Measurements from ENCODE around the gene ACSF2.
A peak's percentile ranks its signal among the peaks of the same experiment; 100 is the strongest.

ACSF2 gene

GRCh38 chr17:50495918-50496317 lies 69.9 kb downstream of the ACSF2 start:
- H3K27me3 ChIP-seq (ENCODE audit: control insufficient read depth, insufficient read depth, low read length) = no peaks in the 10 kb centered on the region
- H3K9ac ChIP-seq (ENCODE audit: low read length) = no peak overlapping the region
- H3K4me1 ChIP-seq (ENCODE audit: control insufficient read depth, insufficient read depth, low read length) = no peaks in the 10 kb centered on the region
- H3K4me3 ChIP-seq (ENCODE audit: low read length) = no peak overlapping the region
- H3K36me3 ChIP-seq (ENCODE audit: control insufficient read depth, insufficient read depth, low read length) = no peaks in the 10 kb centered on the region
- no peak overlapping the region for H3K27ac ChIP-seq (ENCODE audit: low read depth, low read length)

DNA sequence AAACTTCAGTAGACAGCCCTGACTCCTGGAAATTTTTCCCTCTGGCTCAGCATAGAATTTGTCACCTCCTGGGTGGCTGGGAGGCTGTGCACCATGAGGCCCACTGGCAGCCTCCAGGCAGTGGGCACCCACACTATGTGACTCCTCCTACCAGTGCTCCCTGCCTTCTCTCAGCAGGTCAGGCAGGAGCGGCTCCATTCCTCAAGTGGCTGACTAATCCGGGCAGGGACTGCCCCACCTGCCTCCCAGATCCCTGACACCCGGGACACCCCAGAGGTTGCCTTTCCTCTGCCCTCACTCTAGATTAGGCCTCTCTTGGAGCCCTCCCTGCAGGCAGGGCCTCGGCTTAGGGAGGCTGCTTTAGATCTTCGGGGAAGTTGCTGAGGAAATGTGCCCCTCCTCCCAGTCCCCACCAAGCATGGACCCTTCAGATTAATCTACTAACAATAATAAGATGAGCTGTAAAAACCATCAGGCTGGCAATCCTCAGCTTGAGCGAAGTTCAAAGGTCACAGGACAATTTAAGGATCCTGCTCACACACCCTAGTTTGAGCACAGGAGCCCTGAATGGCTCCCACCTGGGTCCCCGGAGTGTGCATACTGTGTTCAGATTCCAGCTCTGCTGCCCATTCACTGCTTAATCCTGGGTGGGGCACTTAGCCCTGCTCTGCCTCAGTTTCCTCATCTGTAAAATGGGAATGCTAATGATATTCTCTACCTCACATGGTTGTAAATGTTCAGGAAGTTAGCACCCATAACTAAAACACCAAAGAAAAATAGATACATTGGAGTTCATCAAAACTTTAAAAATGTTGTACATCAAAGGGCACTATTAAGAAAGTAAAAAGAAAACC lies 72.2 kb downstream of the ACSF2 start:
- H3K27ac ChIP-seq (ENCODE audit: low read depth, low read length) = no peak overlapping the region
- H3K4me1 ChIP-seq (ENCODE audit: control insufficient read depth, insufficient read depth, low read length) = no peaks in the 10 kb centered on the region
- no peak overlapping the region for H3K4me3 ChIP-seq (ENCODE audit: low read length)
- no peaks in the 10 kb centered on the region for H3K36me3 ChIP-seq (ENCODE audit: control insufficient read depth, insufficient read depth, low read length)
- no peak overlapping the region for H3K9ac ChIP-seq (ENCODE audit: low read length)
- H3K27me3 ChIP-seq (ENCODE audit: control insufficient read depth, insufficient read depth, low read length) = no peaks in the 10 kb centered on the region

DNA sequence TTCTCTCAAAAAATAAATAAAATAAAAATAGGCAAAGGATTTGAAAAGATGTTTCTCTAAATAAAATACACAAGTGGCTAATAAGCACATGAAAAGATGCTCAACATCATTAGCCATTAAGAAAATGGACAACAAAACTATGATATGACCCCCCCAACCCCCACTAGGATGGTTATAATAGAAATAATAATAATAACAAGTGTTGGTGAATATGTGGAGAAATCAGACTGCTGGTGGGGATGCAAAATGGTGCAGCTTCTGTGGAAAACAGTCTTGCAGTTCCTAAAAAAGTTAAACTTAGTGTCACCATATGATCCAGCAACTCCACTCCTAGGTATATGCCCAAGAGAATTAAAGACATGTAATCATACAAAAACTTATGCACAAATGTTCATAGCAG lies 73.3 kb downstream of the ACSF2 start:
- no peaks in the 10 kb centered on the region for H3K4me1 ChIP-seq (ENCODE audit: control insufficient read depth, insufficient read depth, low read length)
- no peak overlapping the region for H3K27ac ChIP-seq (ENCODE audit: low read depth, low read length)
- no peak overlapping the region for H3K4me3 ChIP-seq (ENCODE audit: low read length)
- H3K36me3 ChIP-seq (ENCODE audit: control insufficient read depth, insufficient read depth, low read length) = no peaks in the 10 kb centered on the region
- no peak overlapping the region for H3K9ac ChIP-seq (ENCODE audit: low read length)
- no peaks in the 10 kb centered on the region for H3K27me3 ChIP-seq (ENCODE audit: control insufficient read depth, insufficient read depth, low read length)

GRCh38 chr17:50499721-50500120 lies 73.7 kb downstream of the ACSF2 start:
- Histone ChIP-seq H3K4me1 (ENCODE audit: control insufficient read depth, insufficient read depth, low read length) (no peaks in the 10 kb centered on the region), H3K36me3 (ENCODE audit: control insufficient read depth, insufficient read depth, low read length) (no peaks in the 10 kb centered on the region), H3K27me3 (ENCODE audit: control insufficient read depth, insufficient read depth, low read length) (no peaks in the 10 kb centered on the region), H3K9ac (ENCODE audit: low read length) (no peak overlapping the region), H3K4me3 (ENCODE audit: low read length) (no peak overlapping the region), H3K27ac (ENCODE audit: low read depth, low read length) (no peak overlapping the region)

DNA sequence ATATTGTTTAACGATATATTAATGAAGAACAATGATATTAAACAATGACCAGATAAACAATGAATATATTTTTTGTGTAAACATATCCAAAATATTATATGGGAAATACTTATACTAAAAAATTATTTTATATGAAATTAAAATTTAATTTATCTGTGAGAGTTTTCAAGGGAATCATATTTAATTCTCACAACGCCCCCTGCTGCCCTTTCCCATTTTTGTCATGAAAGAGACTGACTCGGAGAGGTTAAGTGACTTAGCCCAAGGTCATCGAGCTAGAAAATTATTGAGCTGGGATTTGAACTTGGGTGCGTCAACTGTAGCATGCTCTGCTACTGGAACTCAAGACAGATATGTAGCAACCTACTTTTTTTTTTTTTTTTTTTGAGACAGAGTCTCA lies 75.0 kb downstream of the ACSF2 start:
- no peak overlapping the region for H3K4me3 ChIP-seq (ENCODE audit: low read length)
- no peaks in the 10 kb centered on the region for H3K27me3 ChIP-seq (ENCODE audit: control insufficient read depth, insufficient read depth, low read length)
- no peak overlapping the region for H3K9ac ChIP-seq (ENCODE audit: low read length)
- no peaks in the 10 kb centered on the region for H3K4me1 ChIP-seq (ENCODE audit: control insufficient read depth, insufficient read depth, low read length)
- no peaks in the 10 kb centered on the region for H3K36me3 ChIP-seq (ENCODE audit: control insufficient read depth, insufficient read depth, low read length)
- no peak overlapping the region for H3K27ac ChIP-seq (ENCODE audit: low read depth, low read length)

- no peak overlapping the region for H3K27ac ChIP-seq (ENCODE audit: low read depth, low read length)
- H3K4me1 ChIP-seq (ENCODE audit: control insufficient read depth, insufficient read depth, low read length) = no peaks in the 10 kb centered on the region
- H3K27me3 ChIP-seq (ENCODE audit: control insufficient read depth, insufficient read depth, low read length) = no peaks in the 10 kb centered on the region
- no peak overlapping the region for H3K4me3 ChIP-seq (ENCODE audit: low read length)
- H3K9ac ChIP-seq (ENCODE audit: low read length) = no peak overlapping the region
- no peaks in the 10 kb centered on the region for H3K36me3 ChIP-seq (ENCODE audit: control insufficient read depth, insufficient read depth, low read length)
These were observed 76.4 kb downstream of the ACSF2 start for GRCh38 chr17:50502301-50502990.

DNA sequence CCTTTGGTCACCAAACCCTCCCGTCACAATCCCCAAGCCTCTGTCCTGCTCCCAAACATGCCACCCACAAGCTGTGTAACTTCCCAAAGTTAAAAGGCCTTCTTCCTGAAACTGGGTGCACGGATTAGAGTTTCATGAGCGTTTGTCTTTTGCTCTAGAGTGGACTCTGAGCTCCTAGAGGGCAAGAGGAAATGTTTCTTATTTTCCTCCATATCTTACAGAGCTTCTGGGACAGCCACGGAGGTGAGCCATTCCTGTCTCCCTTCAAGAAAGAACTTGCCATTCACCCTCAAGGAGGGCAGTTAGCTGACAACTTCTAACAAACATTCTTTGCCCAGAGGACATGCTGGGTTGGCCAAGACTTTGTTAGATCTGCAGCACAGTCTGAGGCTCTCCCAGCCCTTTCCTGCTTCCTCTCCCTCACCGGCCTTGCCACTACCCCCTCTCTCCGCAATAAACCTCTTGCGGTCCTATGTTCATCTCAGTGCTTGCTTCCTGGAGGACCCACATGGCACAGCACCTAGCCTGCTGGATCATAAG lies 79.6 kb downstream of the ACSF2 start:
- no peak overlapping the region for H3K9ac ChIP-seq (ENCODE audit: low read length)
- no peaks in the 10 kb centered on the region for H3K27me3 ChIP-seq (ENCODE audit: control insufficient read depth, insufficient read depth, low read length)
- no peak overlapping the region for H3K4me3 ChIP-seq (ENCODE audit: low read length)
- peaks cover 5% of the 10 kb centered on the region for H3K4me1 ChIP-seq (ENCODE audit: control insufficient read depth, insufficient read depth, low read length)
- H3K27ac ChIP-seq (ENCODE audit: low read depth, low read length) = no peak overlapping the region
- H3K36me3 ChIP-seq (ENCODE audit: control insufficient read depth, insufficient read depth, low read length) = no peaks in the 10 kb centered on the region

GRCh38 chr17:50506298-50506697 lies 80.3 kb downstream of the ACSF2 start:
- H3K27me3 ChIP-seq (ENCODE audit: control insufficient read depth, insufficient read depth, low read length) = no peaks in the 10 kb centered on the region
- H3K27ac ChIP-seq (ENCODE audit: low read depth, low read length) = no peak overlapping the region
- peaks cover 5% of the 10 kb centered on the region for H3K4me1 ChIP-seq (ENCODE audit: control insufficient read depth, insufficient read depth, low read length)
- H3K4me3 ChIP-seq (ENCODE audit: low read length) = no peak overlapping the region
- no peaks in the 10 kb centered on the region for H3K36me3 ChIP-seq (ENCODE audit: control insufficient read depth, insufficient read depth, low read length)
- H3K9ac ChIP-seq (ENCODE audit: low read length) = no peak overlapping the region

- H3K27ac ChIP-seq (ENCODE audit: low read depth, low read length) = peak within 1 kb of the TSS; percentile 18
- H3K36me3 ChIP-seq (ENCODE audit: control insufficient read depth, insufficient read depth, low read length) = no peaks in the 10 kb centered on the region
- no peaks in the 10 kb centered on the region for H3K27me3 ChIP-seq (ENCODE audit: control insufficient read depth, insufficient read depth, low read length)
- peak within 1 kb of the TSS; percentile 46 for H3K4me3 ChIP-seq (ENCODE audit: low read length)
- H3K9ac ChIP-seq (ENCODE audit: low read length) = peak within 1 kb of the TSS; percentile 12
- peaks cover 5% of the 10 kb centered on the region for H3K4me1 ChIP-seq (ENCODE audit: control insufficient read depth, insufficient read depth, low read length)
These were observed 82.0 kb downstream of the ACSF2 start, which contains the start of gene MYCBPAP for GRCh38 chr17:50507871-50508572. MYCBPAP (plus strand) TSS chr17:50508439; CDS start chr17:50508675, 236 bp downstream.

DNA sequence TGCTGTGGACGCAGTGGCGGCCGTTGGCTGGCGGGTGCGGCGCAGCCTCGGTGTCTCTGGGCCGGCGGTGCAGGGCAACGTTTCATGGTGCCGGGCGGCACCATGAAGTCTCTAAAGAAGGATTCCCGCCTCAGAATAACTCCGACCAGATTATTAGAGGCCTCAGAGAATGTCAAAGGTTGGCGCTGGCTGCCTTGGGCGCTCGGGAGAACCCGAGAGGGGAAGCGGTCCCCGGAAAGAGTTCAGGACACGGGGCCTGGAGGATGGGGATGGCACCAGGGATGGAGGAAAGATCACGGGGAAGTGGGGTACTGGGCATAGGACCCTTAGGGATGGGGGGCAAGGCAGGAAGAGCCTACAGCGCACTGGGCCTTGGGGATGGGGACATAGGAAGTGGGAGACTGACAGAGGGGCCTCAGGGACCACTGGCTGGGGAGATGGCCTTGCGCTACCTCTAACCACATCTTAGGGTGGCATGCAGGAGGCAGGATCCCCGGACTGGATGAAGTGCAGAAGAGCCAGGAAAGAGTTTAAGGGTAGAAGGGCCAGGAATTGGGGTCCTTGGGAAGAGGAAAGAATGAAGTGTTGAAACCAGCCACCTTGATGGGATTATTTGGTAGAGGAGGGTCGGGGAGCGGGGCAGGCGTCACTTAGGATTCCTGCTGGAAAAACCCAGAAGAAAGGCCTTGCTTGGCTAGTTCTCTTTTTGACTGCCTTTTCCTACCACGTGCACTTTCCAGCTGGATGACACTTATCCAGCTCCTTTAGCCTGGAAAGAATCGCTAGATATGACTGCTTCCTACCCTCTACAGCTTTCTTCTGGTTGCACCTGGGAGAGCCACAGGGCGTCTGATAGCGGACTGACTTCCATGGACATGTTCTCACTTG lies 82.8 kb downstream of the ACSF2 start:
- peaks cover 5% of the 10 kb centered on the region for H3K4me1 ChIP-seq (ENCODE audit: control insufficient read depth, insufficient read depth, low read length)
- no peaks in the 10 kb centered on the region for H3K27me3 ChIP-seq (ENCODE audit: control insufficient read depth, insufficient read depth, low read length)
- no peaks in the 10 kb centered on the region for H3K36me3 ChIP-seq (ENCODE audit: control insufficient read depth, insufficient read depth, low read length)
- peak overlapping the region; percentile 46 for H3K4me3 ChIP-seq (ENCODE audit: low read length)
- H3K27ac ChIP-seq (ENCODE audit: low read depth, low read length) = peak overlapping the region; percentile 18
- H3K9ac ChIP-seq (ENCODE audit: low read length) = no peak overlapping the region

GRCh38 chr17:50511058-50511457 lies 85.0 kb downstream of the ACSF2 start:
- no peak overlapping the region for H3K27ac ChIP-seq (ENCODE audit: low read depth, low read length)
- H3K9ac ChIP-seq (ENCODE audit: low read length) = no peak overlapping the region
- no peaks in the 10 kb centered on the region for H3K27me3 ChIP-seq (ENCODE audit: control insufficient read depth, insufficient read depth, low read length)
- peaks cover 5% of the 10 kb centered on the region for H3K4me1 ChIP-seq (ENCODE audit: control insufficient read depth, insufficient read depth, low read length)
- H3K4me3 ChIP-seq (ENCODE audit: low read length) = no peak overlapping the region
- H3K36me3 ChIP-seq (ENCODE audit: control insufficient read depth, insufficient read depth, low read length) = no peaks in the 10 kb centered on the region
